NCI-H1417 treated with DMSO at 0.1 percent for 48 hours (cell line): ENCODE data around the gene SVOP.

Experiments
- DNase-seq: peaks from one replicate; lab custom pipeline; 2025; lab: John Stamatoyannopoulos, UW

SVOP gene

DNA sequence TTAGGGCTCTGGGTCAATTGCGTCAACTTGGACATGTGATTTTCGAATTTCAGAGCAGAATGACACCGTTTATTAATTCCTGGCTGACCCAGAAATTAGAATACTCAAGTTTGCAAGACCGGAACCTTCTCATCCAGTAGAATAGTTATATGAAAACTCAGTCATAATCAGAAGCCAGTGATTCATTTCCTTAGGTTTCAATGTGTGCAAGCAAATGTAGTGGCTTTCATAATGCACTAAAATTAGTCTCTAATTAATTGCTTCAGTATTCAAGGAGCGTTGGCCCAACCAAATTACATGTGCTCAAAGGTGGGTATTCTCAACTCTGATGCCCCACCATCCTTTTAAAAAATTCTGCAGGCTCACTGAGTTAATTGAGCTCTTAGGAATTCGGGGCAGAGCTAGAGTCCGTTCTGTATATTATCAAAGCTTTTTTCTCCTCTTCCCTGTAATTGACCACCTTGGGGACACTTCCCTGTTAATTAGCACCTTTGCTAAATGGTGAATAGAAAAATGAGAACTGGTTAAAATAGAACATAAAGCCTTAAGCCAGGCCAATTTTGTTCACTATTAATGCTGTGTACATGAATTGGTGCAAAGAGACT is 85.6 kb downstream of the SVOP start:
- no peak for DNase-seq

DNA sequence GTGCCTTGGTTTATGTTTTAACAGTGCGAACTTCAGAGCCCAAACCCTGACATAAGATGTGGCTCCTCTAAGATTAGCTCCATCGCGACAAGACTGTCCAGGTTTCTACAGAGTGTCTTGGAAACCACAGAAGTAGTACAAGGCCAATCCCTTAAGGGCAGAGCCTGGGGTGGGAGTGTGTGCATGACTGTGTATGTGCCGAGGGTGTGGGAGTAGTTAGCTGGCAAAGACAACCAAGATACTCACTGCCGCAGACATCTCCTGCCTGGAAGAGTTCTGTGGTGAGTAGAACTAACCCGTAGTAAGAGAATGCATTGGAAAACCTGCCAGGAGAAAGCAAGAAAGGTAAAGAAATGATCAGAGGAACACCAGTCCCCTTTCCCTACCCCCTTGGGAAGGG is 86.9 kb downstream of the SVOP start:
- DNase-seq = no peak

DNA sequence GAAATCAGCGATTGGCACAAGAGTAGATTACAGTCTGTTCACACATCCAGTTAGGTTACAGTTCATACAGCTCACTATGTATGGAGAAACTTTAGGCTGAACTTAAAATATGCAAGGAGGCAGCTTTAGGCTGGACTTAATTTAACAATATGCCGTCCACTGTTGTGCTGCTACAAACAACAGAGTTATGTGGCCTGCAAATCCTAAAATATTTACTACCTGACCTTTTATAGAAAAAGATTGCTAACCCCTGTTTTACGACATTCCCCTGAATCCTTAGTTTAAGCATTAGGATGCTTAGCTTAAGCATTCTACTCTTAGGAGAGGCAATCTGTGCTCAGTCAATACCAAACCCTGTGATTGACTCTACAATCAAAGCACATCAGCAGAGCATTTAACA is 90.1 kb downstream of the SVOP start:
- no peak for DNase-seq

DNA sequence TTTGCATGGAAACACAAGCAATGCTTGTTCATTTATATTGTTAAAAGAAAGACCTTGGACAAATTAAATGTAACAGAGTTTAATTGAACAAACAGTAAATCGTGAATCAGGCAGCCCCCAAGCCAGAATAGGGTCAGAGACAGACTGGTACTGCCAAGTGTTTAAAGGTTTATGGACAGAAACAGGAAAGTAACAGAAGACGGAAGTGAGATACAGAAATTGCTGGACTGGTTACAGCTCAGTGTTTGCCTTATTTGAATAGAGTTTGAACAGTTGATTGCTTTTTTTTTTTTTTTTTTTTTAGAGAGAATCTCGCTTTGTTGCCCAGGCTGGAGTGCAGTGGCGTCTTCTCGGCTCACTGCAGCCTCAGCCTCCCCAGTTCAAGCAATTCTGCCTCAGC is 90.7 kb downstream of the SVOP start:
- DNase-seq = no peak

DNA sequence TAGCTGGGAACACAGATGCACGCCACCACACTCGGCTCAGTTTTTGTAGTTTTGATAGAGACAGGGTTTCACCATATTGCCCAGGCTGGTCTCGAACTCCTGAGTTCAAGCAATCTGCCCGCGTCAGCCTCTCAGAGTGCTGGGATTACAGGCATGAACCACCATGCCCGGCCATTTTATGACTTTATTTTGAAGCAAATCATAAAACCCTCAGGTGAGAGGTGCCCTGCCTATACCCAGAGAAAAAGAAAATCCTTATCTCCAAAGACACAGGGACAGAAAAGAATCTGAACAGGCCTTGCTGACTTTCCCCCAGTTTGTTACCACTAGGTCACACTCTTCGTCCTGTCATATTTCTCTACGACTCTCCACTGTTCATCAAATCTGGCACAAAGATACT is 92.2 kb downstream of the SVOP start:
- DNase-seq = no peak

DNA sequence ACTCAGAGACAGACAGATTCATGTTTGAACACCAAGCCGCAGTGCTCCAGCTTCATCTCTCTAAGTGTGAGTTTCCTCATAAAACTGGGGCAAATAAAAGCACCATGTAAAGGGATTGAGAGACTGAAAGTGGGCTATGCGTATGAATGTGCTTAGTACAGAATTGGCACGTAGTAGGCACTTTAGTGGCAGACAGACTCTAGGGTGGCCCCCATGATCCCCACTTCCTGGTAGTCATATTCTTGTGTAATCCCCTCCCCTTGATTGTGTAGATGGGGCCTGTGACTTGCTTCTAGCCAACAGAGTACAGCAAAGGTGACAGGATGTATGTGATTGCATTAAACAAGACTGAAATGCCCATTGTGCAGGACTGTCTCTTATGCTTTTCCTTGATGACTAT is 98.0 kb downstream of the SVOP start:
- no peak for DNase-seq

DNA sequence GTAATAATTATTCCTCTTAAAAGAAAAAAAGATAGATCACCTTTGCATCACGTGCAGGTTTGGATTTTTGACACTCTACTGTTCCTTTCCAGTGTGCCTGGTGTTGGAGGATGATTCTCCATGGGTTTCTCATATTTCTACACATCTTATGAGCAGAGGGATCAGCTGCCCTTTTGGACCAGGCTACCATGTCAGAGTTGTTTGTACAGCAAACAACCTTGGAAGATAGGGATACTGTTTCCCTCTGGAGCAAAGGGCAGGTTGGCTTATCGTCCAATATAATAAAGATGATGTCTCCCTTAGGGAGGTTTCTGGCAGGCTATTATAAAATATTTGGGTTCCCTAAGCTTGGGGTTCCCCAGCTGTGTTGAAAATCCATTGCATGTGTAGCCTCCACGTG is 98.9 kb downstream of the SVOP start:
- no peak for DNase-seq

DNA sequence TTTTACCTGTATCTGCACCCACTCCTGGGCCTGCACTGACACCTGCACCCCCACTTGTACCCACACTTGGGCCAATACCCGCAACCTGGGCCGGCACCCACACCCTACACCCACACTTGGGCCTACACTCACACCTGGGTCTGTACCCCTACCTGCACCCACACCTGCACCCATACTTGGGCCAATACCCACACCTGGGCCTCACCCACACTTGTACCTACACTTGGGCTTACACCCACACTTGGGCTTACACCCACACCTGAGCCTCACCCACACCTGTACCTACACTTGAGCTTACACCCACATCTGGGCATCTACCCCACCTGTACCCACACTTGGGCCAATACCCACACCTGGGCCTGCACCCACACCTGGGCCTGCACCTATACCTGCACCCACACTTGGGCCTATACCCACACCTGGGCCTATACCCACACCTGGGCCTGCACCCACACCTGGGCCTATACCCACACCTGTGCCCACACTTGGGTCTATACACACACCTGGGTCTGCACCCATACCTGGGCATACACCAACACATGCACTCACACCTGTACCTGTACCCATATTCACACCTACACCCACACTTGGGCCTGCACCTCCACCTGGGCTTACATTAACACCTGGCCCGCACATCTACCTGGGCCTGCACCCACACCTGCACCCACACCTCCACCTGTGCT is 101.8 kb downstream of the SVOP start:
- no peak for DNase-seq

DNA sequence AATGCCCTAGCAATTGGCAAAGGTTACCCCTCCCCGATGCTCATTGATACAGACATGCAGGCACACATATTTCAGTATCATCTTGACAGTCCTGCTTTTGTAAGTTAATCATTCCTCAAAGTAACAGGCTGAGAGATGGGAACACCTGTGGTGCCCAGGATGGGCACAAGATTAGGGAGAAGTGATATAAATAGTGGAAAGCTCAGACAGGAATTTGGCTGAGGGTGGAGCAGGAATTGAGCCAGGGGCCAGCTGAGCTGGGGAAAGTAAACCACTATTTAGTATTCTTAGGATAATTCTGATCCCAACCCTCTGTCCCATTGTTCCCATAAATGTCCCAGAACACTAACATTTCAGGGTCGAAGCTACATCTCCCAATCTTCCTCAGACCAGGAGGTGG is 102.7 kb downstream of the SVOP start:
- DNase-seq = no peak

DNA sequence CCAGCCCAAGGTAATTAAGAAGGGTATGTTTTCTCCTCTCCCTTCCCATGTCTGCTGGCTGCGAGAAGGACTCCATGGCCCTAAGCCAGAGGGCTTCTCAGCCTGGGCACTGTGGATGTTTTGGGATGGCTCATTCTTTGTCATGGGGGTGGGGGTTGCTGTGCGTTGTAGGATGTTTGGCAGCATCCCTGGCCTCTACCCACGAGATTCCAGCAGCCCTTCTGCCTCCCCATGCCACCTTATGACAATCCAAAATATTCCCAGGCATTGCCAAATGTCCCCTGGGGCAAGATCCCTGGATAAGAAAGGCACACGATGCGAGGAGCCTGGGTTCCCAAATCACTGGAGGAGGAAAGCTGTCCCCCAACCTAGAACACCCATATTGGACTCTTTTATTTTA is 104.5 kb downstream of the SVOP start:
- no peak for DNase-seq

DNA sequence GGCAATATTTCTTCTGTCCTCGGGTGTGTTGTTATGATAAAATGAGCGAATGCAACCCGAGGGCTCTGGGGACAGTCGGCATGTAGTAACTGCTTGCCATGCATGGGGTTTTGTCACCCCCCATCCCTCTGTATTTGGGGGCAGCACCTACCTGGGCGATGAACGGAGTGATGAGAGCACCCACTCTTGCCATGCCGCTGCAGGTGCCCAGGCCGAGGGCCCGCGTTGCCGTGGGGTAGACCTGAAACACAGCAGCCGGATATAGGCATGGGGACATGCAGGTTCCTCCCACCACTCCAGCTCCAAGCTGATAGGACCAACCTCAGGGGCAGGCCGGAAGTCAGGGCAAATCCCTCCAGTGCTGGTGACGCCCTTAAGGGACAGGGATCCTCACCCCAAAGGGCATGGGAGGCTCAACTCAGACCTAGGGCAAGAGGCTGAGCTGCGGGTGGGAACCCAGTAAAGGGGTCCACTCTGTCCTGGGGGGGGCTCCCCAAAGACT is 105.2 kb downstream of the SVOP start:
- no peak for DNase-seq

DNA sequence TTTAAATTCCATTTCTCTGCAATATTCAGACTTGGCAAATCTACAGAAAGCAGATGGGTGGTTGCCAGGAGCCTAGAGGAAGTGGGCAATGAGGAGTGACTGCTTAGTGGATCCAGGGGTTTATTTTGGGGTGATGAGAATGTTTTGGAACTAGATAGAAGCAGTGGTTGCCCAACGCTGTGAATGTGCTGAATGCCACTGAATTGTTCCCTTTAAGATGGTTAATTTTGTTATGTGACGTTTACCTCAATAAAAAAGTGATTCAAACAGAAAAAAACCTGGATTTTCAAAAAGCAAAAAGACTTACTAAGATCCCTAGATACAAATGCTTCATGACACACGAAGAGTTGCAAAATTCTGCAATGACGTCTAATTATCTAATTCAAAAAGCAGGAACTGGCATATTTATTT is 106.7 kb downstream of the SVOP start:
- DNase-seq = no peak

DNA sequence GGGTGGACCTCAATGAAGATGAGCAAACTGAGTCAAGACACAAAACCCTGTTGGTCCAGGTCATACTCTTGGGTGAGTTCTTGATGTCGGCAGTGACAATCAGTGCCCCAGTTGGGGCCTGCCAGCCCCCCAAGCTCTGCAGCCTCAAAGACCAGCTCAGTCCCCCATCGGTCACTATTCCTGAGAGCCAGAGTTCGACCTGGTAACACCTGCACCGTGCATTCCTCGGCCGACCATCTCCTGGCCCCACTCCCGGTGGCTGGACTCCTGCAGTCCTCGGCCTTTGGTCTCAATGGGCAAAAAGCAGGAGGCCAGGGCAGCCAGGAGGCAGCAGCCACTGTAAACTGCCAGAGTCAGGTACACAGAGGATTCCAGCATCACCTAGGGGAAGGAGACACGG is 108.5 kb downstream of the SVOP start:
- DNase-seq = no peak

DNA sequence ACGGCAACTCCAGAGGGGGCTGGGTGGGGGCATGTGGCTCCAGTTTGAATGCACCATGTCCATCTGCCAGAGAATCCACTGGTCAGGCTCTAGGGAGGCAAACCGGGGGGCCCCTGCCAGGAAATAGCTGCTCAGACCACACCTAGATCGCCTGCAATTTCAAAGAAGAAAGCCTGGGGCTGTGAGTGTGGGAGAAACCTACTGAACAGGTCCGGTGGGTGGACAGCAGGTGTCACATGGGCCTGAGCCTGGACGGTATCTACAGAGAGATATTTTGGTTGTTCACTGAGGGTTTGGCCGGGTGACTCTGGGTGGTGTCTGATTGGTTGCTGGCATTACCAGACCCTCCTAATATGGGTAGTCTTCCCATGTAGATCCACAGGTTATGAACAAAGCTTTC is 109.0 kb downstream of the SVOP start:
- DNase-seq = no peak

DNA sequence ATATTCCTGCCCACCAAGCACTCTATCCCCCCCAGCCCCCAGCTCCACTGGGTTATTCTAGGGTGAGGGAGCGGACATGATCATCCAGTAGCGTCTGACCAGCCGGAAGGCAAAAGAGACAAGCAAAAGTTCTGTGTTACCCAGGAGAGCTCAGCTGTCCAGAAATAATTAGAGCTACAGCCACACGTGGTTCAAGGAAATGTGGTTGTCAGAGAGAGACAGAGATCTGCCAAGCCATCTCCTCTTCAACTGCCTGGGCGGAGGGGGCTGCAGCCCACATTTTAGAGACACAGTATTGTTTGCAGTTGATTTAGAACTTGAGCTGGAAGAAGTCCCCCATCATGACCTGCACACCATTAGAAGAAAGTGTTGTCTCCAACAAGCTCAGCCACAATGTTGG is 110.5 kb downstream of the SVOP start:
- DNase-seq = no peak

DNA sequence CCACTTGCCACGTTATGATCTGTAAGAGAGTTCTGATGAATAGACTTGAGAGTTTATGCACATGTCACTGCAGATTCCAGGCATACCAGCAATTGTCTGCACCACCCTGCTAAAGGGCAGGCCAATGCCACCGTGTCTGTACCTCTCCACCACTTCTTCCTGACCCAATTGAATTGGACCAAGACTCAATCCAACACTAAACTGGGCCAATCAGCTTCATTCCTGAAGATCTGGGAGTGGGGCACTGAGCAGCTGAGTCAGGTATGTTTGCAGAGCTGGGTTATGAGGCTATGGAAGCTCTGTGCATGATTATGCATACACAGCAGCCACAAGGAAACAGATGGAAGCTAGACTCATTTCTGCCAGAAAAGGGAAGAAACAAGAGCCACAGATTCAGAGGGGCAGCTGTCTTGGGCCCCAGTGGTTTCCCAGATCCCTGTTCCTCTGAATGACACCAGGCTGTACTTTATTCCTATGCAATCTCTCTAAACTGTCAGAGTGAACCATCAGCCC is 113.0 kb downstream of the SVOP start:
- no peak for DNase-seq

DNA sequence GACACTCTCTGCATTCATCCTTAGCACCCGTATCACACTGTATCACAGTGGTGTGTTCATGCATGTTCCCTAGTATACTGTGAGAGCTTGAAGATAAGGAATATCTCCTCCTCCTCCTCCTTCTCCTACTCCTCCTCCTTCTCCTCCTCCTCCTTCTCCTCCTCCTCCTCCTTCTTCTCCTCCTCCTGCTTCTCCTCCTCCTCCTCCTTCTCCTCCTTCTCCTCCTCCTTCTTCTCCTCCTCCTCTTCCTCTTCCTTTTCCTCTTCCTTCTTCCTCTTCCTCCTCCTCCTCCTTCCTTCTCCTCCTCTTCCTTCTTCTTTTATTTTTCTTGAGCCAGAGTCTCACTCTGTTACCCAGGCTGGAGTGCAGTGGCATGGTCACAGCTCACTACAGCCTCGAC is 113.9 kb downstream of the SVOP start:
- no peak for DNase-seq

DNA sequence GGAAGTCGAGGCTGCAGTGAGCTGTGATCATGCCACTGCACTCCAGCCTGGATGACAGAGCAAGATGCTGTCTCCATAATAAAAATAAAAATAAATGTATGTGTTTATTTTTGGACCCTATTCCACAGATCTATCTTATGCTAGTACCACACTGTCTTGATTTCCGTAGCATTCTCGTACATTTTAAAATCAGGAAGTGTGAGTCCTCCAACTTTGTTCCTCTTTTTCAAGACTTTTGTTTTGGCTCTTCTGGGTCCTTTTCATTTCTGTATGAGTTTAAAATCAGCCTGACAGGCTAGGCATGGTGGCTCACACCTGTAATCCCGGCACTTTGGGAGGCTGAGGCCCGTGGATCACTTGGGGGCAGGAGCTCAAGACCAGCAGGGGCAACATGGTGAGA is 115.1 kb downstream of the SVOP start:
- DNase-seq = no peak

DNA sequence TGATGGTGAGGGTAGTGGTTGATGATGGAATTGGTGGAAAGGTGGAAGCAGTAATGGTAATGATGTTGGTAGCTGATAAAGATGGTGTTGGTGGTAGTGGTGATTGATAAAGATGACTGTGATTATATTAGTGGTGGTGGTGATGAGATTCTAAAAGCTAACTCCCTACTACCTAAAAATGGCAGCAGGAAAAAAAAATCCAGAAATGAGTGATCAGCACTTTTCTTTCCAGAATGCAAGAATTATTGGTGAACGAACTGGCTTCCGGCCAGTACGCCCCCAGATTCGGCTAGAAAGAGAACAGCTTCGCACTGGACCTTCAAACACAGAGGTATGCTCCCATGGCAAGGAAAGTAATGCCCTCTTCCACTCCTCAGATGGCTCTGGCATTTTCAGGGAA is 121.7 kb downstream of the SVOP start:
- no peak for DNase-seq

DNA sequence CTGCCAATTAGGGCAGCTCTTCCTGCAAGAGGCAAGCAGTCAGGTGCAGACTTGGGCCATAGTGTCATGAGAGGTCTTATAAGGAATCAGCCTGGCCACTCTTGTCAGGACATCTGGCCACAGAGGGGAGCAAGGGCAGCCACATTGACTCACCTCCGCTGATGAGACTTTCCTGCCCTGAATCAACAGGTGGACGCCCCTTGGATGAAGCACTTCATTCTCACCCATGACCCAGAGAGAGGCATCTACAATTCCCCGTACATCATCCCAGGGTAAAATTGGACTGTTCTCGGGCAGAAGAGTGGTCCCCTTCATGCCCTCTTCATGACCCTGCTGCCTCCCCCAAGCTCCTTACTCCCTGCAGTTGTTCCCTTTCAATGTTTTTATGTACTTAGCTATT is 124.1 kb downstream of the SVOP start:
- no peak for DNase-seq

DNA sequence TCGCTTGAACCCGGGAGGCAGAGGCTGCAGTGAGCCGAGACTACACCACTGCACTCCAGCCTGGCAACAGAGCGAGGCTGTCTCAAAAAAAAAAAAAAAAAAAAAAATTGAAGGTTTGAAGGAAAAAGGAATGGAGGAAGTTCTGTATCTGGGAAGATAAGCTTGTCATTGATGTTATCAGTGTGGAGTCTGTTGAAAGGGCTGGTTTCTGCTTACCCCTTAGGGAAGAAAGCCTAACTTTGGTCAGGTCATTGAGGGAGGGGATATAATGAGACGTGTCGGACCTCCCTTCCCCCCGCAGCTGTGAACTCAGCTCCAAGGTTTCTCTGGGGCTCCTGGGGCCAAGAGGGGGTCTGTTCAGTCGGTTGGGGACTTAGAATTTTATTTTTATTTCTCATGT is 124.5 kb downstream of the SVOP start:
- DNase-seq = no peak

DNA sequence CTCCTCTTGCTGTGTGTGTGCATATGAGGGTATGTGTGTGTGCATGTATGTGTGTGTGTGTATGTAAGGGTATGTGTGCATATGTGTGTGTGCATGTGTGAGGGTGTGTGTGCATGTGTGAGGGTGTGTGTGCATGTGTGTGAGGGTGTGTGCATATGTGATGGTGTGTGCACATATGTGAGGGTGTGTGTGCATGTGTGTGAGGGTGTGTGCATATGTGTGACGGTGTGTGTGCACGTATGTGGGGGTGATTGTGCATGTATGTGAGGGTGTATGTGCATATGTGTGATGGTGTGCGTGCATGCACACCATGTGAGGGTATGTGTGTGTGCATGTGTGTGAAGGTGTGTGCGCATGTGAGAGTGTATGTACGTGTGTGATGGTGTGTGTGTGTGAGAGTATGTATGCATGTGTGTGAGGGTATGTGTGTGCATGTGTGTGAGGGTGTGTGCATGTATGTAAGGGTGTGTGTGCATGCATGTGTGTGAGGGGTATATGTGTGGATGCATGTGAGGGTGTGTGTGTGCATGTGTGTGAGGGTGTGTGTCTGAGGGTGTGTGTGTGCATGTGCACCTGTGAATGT is 125.6 kb downstream of the SVOP start:
- DNase-seq = no peak

DNA sequence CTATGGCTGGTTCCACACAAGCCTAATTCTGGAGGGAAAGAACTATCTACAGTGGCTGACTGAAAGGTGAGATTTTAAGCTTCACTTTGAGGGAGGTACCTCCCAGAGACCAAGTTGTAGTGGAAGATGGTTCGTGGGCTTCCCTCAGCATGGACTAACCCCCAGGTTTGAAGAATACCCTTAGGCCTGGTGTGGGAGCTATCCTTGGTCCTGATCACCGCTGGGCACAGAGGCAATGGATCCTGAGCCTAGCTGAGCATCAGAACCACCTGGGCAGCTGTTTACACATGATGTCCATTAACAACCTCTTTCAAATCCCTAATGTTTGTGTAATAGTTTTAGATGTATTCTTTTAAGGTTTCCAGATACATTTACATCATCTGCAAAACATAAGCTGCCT is 130.7 kb downstream of the SVOP start:
- no peak for DNase-seq

DNA sequence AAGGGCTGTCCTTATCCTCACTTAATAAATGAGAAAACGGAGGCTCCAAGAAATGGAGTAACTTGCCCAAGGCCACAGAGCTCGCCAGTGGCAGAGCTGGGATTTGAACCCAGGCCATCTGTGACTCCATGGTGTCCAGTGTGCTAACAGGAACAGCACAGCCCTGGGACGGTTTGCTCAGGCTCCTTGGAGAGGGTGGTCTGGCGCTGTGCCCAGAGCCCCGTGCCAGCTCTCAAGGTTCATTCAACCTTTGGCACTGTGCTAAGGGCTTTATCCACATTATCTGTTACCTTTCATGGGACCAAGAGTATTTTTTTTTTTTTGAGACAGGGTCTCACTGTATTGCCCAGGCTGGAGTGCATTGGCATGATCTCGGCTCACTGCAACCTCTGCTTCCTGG is 132.8 kb downstream of the SVOP start:
- no peak for DNase-seq
